HCT116 (cell line): ENCODE results near the gene DCAF5. TPM values are rescaled to one million over a fixed set of nuclear protein-coding genes. Genes with fewer than 3 reads are reported as not detected.

ENCODE experiments used
- ATAC-seq: fragments of 200-7000 bp; cut with Tn5 transposase; 2 replicates; pipeline ENCODE4 v1.9.1; 2020; ENCODE audit warnings: mild to moderate bottlenecking, moderate library complexity
- BruUV-seq: library from RNA; stranded (reverse); fragments of 400-500 nt; replicated peaks from 2 replicates; lab custom pipeline; 2021; lab: Mats Ljungman, UMichigan
- CTCF ChIA-PET: fragments of 300-600 bp; sonication (Branson Sonifier 250); formaldehyde crosslinking; loops from one replicate; lab custom pipeline; 2021; ENCODE audit warnings: antibody characterized with exemption; lab: Charles Lee
- POLR2A ChIA-PET: fragments of 300-600, 350-600 bp; sonication (Branson Sonifier 250); formaldehyde crosslinking; loops from one replicate; lab custom pipeline; 2021; ENCODE audit warnings: antibody characterized with exemption; lab: Charles Lee
- RAD21 ChIA-PET, 2 experiments: fragments of 300-600 bp; sonication (Branson Sonifier 250); formaldehyde crosslinking; loops; one replicate each; lab custom pipeline; 2023; ENCODE audit warnings: low total read pairs in 2 of 2; ENCODE audit not compliant: uncharacterized antibody in 2 of 2, unreplicated experiment in 2 of 2, low non-redundant PET in 1 of 2; lab: Charles Lee
- DNase-seq: peaks from one replicate; pipeline ENCODE4 v3.0.0-alpha.2; 2010; ENCODE audit warnings: low read depth, low spot score
- H2AFZ ChIP-seq: fragments of 200-600 bp; shearing (Covaris generic), sonication (generic); 2 replicates; pipeline ENCODE4 v1.6.1; 2017; ENCODE audit warnings: low read depth, mixed run types, mixed read lengths, antibody characterized with exemption, low read length; ENCODE audit not compliant: poor library complexity, severe bottlenecking
- H3K27ac ChIP-seq: 2 replicates; pipeline ENCODE4 v1.5.1; 2012; ENCODE audit warnings: low read depth, low read length
- H3K27me3 ChIP-seq: fragments of 200-600 bp; sonication (generic); 2 replicates; pipeline ENCODE4 v1.6.1; 2016; ENCODE audit warnings: mixed run types, low read length, mixed read lengths; ENCODE audit not compliant: insufficient read depth
- H3K36me3 ChIP-seq, 2 experiments: fragments of 200-500 bp in 1 of 2; fragments of 200-600 bp in 1 of 2; sonication (Bioruptor generic) in 1 of 2; sonication (generic) in 1 of 2; 2 replicates each; pipeline versions ENCODE4 v1.5.1 to v1.6.1; 2014 to 2016; ENCODE audit warnings: low read length in 2 of 2, inconsistent platforms in 1 of 2, mixed read lengths in 1 of 2, mixed run types in 1 of 2; ENCODE audit not compliant: insufficient read depth in 2 of 2, control insufficient read depth in 1 of 2
- H3K4me1 ChIP-seq, 2 experiments: fragments of 200-600 bp in 1 of 2; sonication (generic) in 1 of 2; 2 replicates each; pipeline versions ENCODE4 v1.5.1 to v1.6.1; 2012 to 2017; ENCODE audit warnings: low read length in 2 of 2, inconsistent platforms in 1 of 2, mild to moderate bottlenecking in 1 of 2, mixed read lengths in 1 of 2, mixed run types in 1 of 2, moderate library complexity in 1 of 2; ENCODE audit not compliant: insufficient read depth in 2 of 2, control insufficient read depth in 1 of 2
- H3K4me2 ChIP-seq: fragments of 200-600 bp; sonication (generic); 2 replicates; pipeline ENCODE4 v1.6.1; 2017; ENCODE audit warnings: mixed run types, low read length, mixed read lengths
- H3K4me3 ChIP-seq, 2 experiments: fragments of 200-600 bp in 1 of 2; sonication (generic) in 1 of 2; replicated peaks in 1 of 2; 2 replicates each; pipeline ENCODE4 v1.5.1; 2011 to 2016; ENCODE audit warnings: low read length in 2 of 2, control low read depth in 1 of 2, low read depth in 1 of 2, mild to moderate bottlenecking in 1 of 2, mixed read lengths in 1 of 2, mixed run types in 1 of 2
- H3K79me2 ChIP-seq: fragments of 200-600 bp; sonication (generic); 2 replicates; pipeline ENCODE4 v1.6.1; 2017; ENCODE audit warnings: mild to moderate bottlenecking, mixed run types, low read length, moderate library complexity, mixed read lengths; ENCODE audit not compliant: insufficient read depth
- H3K9ac ChIP-seq: fragments of 200-600 bp; sonication (generic); 2 replicates; pipeline ENCODE4 v1.6.1; 2016; ENCODE audit warnings: low read length, mixed read lengths
- H3K9me2 ChIP-seq: fragments of 200-600 bp; sonication (generic), shearing (Covaris generic); 2 replicates; pipeline ENCODE4 v1.6.1; 2017; ENCODE audit warnings: mixed run types, mild to moderate bottlenecking, moderate library complexity; ENCODE audit not compliant: insufficient read depth
- H3K9me3 ChIP-seq, 2 experiments: fragments of 200-500 bp in 1 of 2; fragments of 200-600 bp in 1 of 2; sonication (Bioruptor generic) in 1 of 2; sonication (generic) in 1 of 2; 2 replicates each; pipeline ENCODE4 v1.6.1; 2014 to 2017; ENCODE audit warnings: low read length in 2 of 2, mixed read lengths in 2 of 2, inconsistent platforms in 1 of 2, low read depth in 1 of 2, mild to moderate bottlenecking in 1 of 2, mixed run types in 1 of 2, moderate library complexity in 1 of 2; ENCODE audit not compliant: control insufficient read depth in 1 of 2, insufficient read depth in 1 of 2
- H4K20me1 ChIP-seq: fragments of 200-600 bp; sonication (generic), shearing (Covaris generic); 2 replicates; pipeline ENCODE4 v1.6.1; 2017; ENCODE audit warnings: mixed run types, mild to moderate bottlenecking, moderate library complexity; ENCODE audit not compliant: insufficient read depth
- ATF3 ChIP-seq: IDR thresholded peaks from 2 replicates; pipeline ENCODE4 v1.6.1; 2012
- CBX3 ChIP-seq: IDR thresholded peaks from 2 replicates; pipeline ENCODE4 v1.6.1; 2012; ENCODE audit warnings: low read depth
- EGR1 ChIP-seq: IDR thresholded peaks from 2 replicates; pipeline ENCODE4 v1.6.1; 2012; ENCODE audit warnings: low read depth
- ELF1 ChIP-seq: IDR thresholded peaks from 2 replicates; pipeline ENCODE4 v1.6.1; 2012; ENCODE audit warnings: low read depth, borderline replicate concordance
- EZH2 ChIP-seq: fragments of 200-600 bp; sonication (generic); IDR thresholded peaks from 2 replicates; pipeline ENCODE4 v1.6.1; 2017; ENCODE audit warnings: antibody characterized with exemption, mixed run types
- EZH2phosphoT487 ChIP-seq: fragments of 200-600 bp; IDR thresholded peaks from 2 replicates; pipeline ENCODE4 v1.6.1; 2018; ENCODE audit warnings: antibody characterized with exemption, borderline replicate concordance
- FOSL1 ChIP-seq: IDR thresholded peaks from 2 replicates; pipeline ENCODE4 v1.6.1; 2012; ENCODE audit warnings: low read depth
- JUND ChIP-seq: IDR thresholded peaks from 2 replicates; pipeline ENCODE4 v1.6.1; 2012
- MAX ChIP-seq: IDR thresholded peaks from 2 replicates; pipeline ENCODE4 v1.6.1; 2012
- POLR2A ChIP-seq: IDR thresholded peaks from 2 replicates; pipeline ENCODE4 v1.7.0; 2011; ENCODE audit warnings: borderline replicate concordance; ENCODE audit not compliant: insufficient read depth, insufficient read length; ENCODE audit errors: extremely low read depth
- POLR2AphosphoS5 ChIP-seq: IDR thresholded peaks from 2 replicates; pipeline ENCODE4 v1.6.1; 2011; ENCODE audit warnings: mild to moderate bottlenecking, low read depth, low read length, moderate library complexity
- REST ChIP-seq: IDR thresholded peaks from 2 replicates; pipeline ENCODE4 v1.6.1; 2012; ENCODE audit warnings: low read depth
- SP1 ChIP-seq: IDR thresholded peaks from 2 replicates; pipeline ENCODE4 v1.6.1; 2012; ENCODE audit warnings: low read depth
- SRF ChIP-seq: IDR thresholded peaks from 2 replicates; pipeline ENCODE4 v1.6.1; 2012; ENCODE audit warnings: low read depth
- YY1 ChIP-seq: IDR thresholded peaks from 2 replicates; pipeline ENCODE4 v1.6.1; 2011; ENCODE audit warnings: low read length, low read depth, moderate library complexity, mild to moderate bottlenecking; ENCODE audit not compliant: insufficient replicate concordance; ENCODE audit errors: extremely low read depth
- intact Hi-C: fragments of 100-400 bp; cut with micrococcal nuclease; formaldehyde crosslinking; loops from 2 replicates; pipeline ENCODE4 v1.10.0; 2022
- total RNA-seq: library from RNA; stranded (reverse); gene quantifications from one replicate; pipeline ENCODE4 v1.2.1, GENCODE V29; 2021; ENCODE audit not compliant: unreplicated experiment
- TF ChIP-seq, protein P1 (sequence below), 3 experiments: fragments of 200-600 bp in 1 of 3; sonication (generic) in 1 of 3; IDR thresholded peaks in 2 of 3; conservative IDR thresholded peaks in 1 of 3; 2 replicates each; pipeline ENCODE4 v1.5.1; 2012 to 2017; ENCODE audit warnings: low read depth in 2 of 3, low read length in 2 of 3, antibody characterized with exemption in 1 of 3, borderline replicate concordance in 1 of 3, control low read depth in 1 of 3, mild to moderate bottlenecking in 1 of 3, mixed read lengths in 1 of 3, mixed run types in 1 of 3, moderate library complexity in 1 of 3; ENCODE audit not compliant: insufficient read depth in 1 of 3
- TF ChIP-seq, protein P2 (sequence below): IDR thresholded peaks from 2 replicates; pipeline ENCODE4 v1.6.1; 2011; ENCODE audit warnings: mild to moderate bottlenecking, low read length, moderate library complexity; ENCODE audit not compliant: insufficient replicate concordance; ENCODE audit errors: extremely low read depth

DCAF5 gene
- total RNA-seq, 1 experiment from 2014 or later = 27.1 TPM

- POLR2A ChIA-PET = no interaction called here
- no peak overlapping the region for H3K4me2 ChIP-seq
- H3K36me3 ChIP-seq = no peaks in the 10 kb centered on the region
- no peaks in the 10 kb centered on the region for H3K27me3 ChIP-seq
- ATAC-seq = no peak
- intact Hi-C loops = no loop called here
- peaks cover 36% of the 10 kb centered on the region for H3K79me2 ChIP-seq
- no peaks in the 10 kb centered on the region for H3K9me2 ChIP-seq
- no peak overlapping the region for H2AFZ ChIP-seq
- TF ChIP-seq EGR1 (no peak), POLR2AphosphoS5 (no peak), ATF3 (no peak), EZH2 (no peak), CBX3 (no peak), SRF (no peak), REST (no peak), EZH2phosphoT487 (no peak), POLR2A (no peak), ELF1 (no peak), SP1 (no peak), MAX (no peak), JUND (no peak), FOSL1 (no peak), YY1 (no peak)
- TF ChIP-seq, protein P1, sequence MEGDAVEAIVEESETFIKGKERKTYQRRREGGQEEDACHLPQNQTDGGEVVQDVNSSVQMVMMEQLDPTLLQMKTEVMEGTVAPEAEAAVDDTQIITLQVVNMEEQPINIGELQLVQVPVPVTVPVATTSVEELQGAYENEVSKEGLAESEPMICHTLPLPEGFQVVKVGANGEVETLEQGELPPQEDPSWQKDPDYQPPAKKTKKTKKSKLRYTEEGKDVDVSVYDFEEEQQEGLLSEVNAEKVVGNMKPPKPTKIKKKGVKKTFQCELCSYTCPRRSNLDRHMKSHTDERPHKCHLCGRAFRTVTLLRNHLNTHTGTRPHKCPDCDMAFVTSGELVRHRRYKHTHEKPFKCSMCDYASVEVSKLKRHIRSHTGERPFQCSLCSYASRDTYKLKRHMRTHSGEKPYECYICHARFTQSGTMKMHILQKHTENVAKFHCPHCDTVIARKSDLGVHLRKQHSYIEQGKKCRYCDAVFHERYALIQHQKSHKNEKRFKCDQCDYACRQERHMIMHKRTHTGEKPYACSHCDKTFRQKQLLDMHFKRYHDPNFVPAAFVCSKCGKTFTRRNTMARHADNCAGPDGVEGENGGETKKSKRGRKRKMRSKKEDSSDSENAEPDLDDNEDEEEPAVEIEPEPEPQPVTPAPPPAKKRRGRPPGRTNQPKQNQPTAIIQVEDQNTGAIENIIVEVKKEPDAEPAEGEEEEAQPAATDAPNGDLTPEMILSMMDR (IDR thresholded peaks at IDR 0.05 in 2 of 3, conservative IDR thresholded peaks at IDR 0.05 in 1 of 3; ENCODE audit: borderline replicate concordance in 1 of 3, insufficient read depth in 1 of 3, low read depth in 2 of 3, low read length in 2 of 3) = no peak
- TF ChIP-seq, protein P2, sequence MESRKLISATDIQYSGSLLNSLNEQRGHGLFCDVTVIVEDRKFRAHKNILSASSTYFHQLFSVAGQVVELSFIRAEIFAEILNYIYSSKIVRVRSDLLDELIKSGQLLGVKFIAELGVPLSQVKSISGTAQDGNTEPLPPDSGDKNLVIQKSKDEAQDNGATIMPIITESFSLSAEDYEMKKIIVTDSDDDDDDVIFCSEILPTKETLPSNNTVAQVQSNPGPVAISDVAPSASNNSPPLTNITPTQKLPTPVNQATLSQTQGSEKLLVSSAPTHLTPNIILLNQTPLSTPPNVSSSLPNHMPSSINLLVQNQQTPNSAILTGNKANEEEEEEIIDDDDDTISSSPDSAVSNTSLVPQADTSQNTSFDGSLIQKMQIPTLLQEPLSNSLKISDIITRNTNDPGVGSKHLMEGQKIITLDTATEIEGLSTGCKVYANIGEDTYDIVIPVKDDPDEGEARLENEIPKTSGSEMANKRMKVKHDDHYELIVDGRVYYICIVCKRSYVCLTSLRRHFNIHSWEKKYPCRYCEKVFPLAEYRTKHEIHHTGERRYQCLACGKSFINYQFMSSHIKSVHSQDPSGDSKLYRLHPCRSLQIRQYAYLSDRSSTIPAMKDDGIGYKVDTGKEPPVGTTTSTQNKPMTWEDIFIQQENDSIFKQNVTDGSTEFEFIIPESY = no peak
- TF ChIP-seq, all 23 proteins: peak for 0
- Histone ChIP-seq H3K9me3 (no peaks in the 10 kb centered on the region), H3K9ac (no peak overlapping the region), H3K27ac (no peak overlapping the region), H3K4me1 (no peaks in the 10 kb centered on the region), H4K20me1 (no peaks in the 10 kb centered on the region), H3K4me3 (no peak overlapping the region)
- BruUV-seq = no TSS peak
- ChIA-PET RAD21 (no interaction called here), CTCF (interaction anchor here (1.7 kb wide), 1 partner anchor 13 kb away, joined by 6 read pairs; no protein-coding TSS in a partner anchor)
- no peak for DNase-seq
Measured at GRCh38 chr14:69142101-69142500, 10.8 kb downstream of the DCAF5 start.
